RWPE1 (cell line): Measurements from ENCODE around the gene SELENOS.
A peak's percentile ranks its signal among the peaks of the same experiment; 100 is the strongest.

Experiments
- CTCF ChIA-PET: fragments of 350-600 bp; sonication (Branson Sonifier 250); formaldehyde crosslinking; extraction: SDS; loops from one replicate; lab custom pipeline; 2021; lab: Yijun Ruan, JAX
- POLR2A ChIA-PET: fragments of 400-600 bp; formaldehyde crosslinking; extraction: SDS; loops from one replicate; lab custom pipeline; 2020; ENCODE audit warnings: antibody characterized with exemption; ENCODE audit not compliant: low non-redundant PET; lab: Yijun Ruan, JAX
- DNase-seq: peaks from one replicate; pipeline ENCODE4 v3.0.0; 2012; ENCODE audit warnings: low spot score
- H3K27ac ChIP-seq: fragments of 450-650 bp; 2 replicates; pipeline ENCODE4 v1.5.1; 2017
- TF ChIP-seq, protein P1 (sequence below): fragments of 450-650 bp; conservative IDR thresholded peaks from 2 replicates; pipeline ENCODE4 v1.5.1; 2017; ENCODE audit warnings: low read depth, mild to moderate bottlenecking

The SELENOS gene

DNA sequence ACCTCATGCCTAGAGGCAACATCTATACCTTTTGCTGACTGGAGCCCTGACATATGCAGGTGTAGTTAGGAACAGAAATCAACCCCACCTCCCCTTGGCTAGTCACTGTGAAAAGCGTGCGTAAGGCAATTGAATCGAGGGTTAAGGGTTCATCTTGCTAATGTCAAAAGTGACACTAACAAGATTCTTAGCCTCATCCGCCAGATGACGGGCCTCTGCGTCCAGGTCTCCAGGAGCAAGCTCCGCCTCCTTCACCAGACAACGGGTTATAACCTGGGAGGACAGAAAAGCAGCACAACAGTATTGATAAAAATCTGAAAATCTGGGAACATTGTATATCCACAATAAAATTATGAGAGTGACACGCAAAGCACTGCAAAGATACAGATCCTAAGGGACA lies 4.7 kb downstream of the SELENOS start:
- DNase-seq: no peak
- H3K27ac ChIP-seq: no peak overlapping the region
- ChIA-PET POLR2A (no interaction called here), CTCF (interaction anchor here (0.6 kb wide), 1 partner anchor 16 kb away, joined by 3 read pairs; no protein-coding TSS in a partner anchor)
- TF ChIP-seq, protein P1, sequence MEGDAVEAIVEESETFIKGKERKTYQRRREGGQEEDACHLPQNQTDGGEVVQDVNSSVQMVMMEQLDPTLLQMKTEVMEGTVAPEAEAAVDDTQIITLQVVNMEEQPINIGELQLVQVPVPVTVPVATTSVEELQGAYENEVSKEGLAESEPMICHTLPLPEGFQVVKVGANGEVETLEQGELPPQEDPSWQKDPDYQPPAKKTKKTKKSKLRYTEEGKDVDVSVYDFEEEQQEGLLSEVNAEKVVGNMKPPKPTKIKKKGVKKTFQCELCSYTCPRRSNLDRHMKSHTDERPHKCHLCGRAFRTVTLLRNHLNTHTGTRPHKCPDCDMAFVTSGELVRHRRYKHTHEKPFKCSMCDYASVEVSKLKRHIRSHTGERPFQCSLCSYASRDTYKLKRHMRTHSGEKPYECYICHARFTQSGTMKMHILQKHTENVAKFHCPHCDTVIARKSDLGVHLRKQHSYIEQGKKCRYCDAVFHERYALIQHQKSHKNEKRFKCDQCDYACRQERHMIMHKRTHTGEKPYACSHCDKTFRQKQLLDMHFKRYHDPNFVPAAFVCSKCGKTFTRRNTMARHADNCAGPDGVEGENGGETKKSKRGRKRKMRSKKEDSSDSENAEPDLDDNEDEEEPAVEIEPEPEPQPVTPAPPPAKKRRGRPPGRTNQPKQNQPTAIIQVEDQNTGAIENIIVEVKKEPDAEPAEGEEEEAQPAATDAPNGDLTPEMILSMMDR: no peak

DNA sequence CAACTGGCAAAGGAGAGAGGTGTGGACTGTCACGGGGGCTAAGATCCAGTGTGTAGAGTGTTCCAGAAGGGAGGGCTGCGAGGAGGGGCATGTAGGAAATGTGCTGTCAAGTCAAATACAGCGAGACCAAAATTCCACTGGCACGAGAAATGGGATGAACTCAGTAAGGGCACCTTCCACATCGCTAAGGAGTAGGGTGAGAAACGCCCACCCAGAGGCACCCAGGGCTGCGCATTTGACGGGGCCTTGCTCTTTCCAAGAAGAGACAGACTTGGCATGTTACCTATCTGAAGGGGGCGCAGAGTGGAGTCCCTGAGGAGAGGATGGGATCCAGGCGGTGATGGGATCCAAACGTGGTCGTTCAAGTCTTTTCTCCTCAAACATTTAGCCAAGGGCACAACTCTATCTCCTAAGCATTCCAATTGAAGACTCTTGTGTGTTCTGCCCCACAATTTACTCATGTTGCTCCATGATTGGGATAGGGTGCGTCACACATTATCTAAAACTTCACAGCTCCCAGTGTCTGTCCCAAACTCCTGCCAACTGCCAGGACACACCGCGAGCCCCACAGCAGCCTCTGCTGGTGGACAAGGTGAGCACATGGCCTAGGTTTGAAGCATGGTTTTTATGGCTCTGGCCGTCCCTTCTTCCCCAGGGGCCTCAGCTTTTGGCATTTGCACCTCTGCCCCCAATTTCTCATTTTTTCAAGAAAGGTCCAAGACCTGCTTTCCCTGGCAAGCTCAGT lies 7.6 kb downstream of the SELENOS start:
- ChIA-PET POLR2A (interaction anchor here (0.7 kb wide), 1 partner anchor 475 kb away, joined by 14 read pairs; no protein-coding TSS in a partner anchor), CTCF (interaction anchor here (0.6 to 1.4 kb wide), 3 partner anchors 11 to 261 kb away, joined by 4 to 8 read pairs (median 4); no protein-coding TSS in a partner anchor)
- 0 out of 2 replicates have a peak overlapping the region, but pooled peaks have one; percentile 2 for H3K27ac ChIP-seq
- TF ChIP-seq, protein P1: no peak; the same call in 1 of the 2 replicates
- DNase-seq: no peak

DNA sequence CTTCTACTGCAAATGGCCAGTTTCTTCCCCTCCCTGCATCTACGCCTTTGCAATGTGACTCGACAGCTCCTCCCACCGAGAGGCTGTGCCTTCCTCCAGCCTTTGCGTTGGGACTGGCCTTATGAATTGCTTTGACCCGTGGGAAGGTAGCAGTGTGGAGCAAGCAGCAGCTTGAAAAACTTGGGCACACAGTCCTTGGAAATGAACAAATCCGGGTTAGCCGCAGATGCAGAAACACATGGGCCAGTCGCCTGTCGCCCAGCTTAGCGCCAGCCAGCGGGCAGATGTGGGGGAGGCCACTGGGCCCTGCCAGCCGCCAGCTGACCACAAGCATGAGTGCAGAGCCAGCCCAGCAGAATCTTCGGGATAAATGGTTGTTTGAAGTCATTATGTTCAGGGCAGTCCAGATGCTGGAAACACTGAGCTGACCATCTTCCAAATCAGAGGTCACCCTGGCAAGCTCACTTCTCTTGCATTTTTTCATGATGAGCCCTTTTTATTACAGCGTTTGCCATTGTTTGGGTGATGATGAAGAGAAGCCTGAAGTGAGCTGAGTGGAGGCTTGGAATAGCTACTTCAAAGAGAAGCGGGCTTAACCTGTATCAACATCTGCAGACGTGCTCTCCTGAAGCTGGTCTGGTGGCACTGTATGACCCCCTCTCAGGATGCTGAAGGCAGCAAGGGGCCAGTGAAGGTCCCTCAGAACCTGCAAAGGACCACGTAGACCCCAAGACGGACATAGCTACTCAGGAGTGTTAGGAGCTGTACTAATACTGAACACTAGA lies 9.8 kb downstream of the SELENOS start:
- ChIA-PET POLR2A (no interaction called here), CTCF (interaction anchor here (1.1 to 1.4 kb wide), 2 partner anchors 9 to 259 kb away, joined by 4 to 5 read pairs; no protein-coding TSS in a partner anchor)
- H3K27ac ChIP-seq: peak overlapping the region; percentile 38
- TF ChIP-seq, protein P1: no peak
- no peak for DNase-seq

DNA sequence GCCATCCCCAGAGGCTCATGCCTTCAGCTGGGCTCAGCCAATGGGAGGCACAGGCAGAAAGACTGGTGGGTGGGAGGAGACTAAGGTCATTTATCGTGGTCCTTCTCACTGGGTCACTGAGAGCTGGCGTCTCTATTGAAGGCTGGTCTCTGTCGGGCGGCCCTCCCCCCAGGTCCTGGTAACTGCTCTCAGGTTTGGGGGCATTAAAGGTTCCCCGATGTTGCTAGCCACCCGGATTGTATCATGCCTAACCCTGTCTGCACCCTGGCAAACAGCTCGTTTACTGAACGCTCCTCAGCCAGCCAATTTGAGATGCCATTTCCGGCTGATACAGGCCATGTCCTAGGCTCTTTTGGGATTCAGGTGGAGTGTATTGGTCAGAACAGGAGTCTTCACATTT lies 10.5 kb downstream of the SELENOS start:
- DNase-seq: no peak
- peak overlapping the region; percentile 38 for H3K27ac ChIP-seq
- ChIA-PET CTCF (interaction anchor here (1.1 to 1.4 kb wide), 2 partner anchors 9 to 258 kb away, joined by 4 to 5 read pairs; no protein-coding TSS in a partner anchor), POLR2A (no interaction called here)
- TF ChIP-seq, protein P1: no peak

DNA sequence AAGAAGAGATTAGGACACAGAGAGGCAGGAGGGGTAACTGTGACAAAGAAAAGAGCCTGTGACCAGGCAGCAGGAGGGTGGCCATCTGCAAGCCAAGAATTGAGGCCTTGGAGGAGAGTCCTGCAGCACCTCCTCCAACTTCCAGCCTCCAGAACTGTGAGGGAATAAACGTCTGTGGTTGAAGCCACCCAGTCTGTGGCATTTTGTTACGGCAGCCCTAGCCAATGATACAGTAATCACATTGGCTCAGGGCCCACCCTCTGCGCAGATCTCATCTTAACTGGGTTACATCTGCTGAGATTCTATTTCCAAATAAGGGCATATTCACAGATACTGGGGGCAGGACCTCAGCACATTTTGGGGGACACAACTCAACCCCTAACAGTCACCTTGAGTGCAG lies 11.3 kb downstream of the SELENOS start:
- no peak overlapping the region for H3K27ac ChIP-seq
- DNase-seq: no peak
- POLR2A ChIA-PET: no interaction called here
- CTCF ChIA-PET: interaction anchor here (1.1 to 1.4 kb wide), 2 partner anchors 10 to 258 kb away, joined by 4 to 5 read pairs; no protein-coding TSS in a partner anchor
- TF ChIP-seq, protein P1: no peak

DNA sequence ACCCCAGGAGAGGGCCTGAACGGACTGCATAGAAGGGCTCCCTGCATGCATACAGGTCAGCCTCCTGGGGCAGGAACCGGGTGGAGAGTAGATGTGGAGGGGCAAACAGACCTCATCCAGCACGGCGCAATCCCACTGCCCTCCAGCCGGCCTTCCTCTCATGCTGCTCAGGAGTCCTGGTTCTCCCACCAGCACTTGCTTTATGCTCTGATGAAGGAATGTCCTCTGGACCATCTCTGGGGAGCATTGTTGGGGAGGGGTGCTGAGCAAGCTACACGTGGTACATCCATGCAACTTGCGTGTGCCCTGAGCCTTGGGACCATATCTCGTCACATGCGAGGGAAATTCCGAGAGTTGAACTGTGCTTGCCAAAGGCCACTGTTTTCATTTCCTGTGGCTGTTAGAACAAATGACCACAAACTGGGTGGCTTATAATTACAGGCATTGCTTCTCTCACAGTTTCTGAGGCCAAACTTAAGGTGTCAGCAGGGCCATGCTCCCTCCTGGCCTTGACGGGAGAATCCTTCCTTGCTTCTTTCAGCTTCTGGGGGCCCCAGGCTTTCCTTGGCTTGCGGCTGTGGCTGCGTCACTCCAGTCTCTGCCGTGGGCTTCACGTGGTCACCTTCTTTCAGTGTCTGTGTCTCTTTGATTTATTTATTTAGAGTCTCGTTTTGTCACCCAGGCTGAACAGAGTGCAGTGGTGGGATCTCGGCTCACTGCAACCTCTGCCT lies 12.2 kb downstream of the SELENOS start:
- POLR2A ChIA-PET: no interaction called here
- CTCF ChIA-PET: no interaction called here
- no peak for DNase-seq
- TF ChIP-seq, protein P1: no peak
- no peak overlapping the region for H3K27ac ChIP-seq
